Stimulated activated CD8-positive, alpha-beta memory T cell treated with anti-CD3 and anti-CD28 coated beads, Interleukin-12 subunit alpha, Interleukin-12 subunit beta, amount 100 ng/mL, for 4 hours (primary cell): ENCODE results near the gene FOSL1.
A peak's percentile ranks its signal among the peaks of the same experiment; 100 is the strongest.

ENCODE experiments used
- DNase-seq: peaks from one replicate; pipeline ENCODE4 v3.0.0-alpha.2; 2020; ENCODE audit warnings: low read depth

Gene FOSL1

GRCh38 chr11:65900125-65900898 lies at the start of gene FOSL1:
Gene FOSL1, minus strand, starts transcription at chr11:65900388. Its CDS starts 49 bp downstream, at chr11:65900339.
- DNase-seq = peak; percentile 91

- no peak for DNase-seq
Observed at GRCh38 chr11:65947603-65948125, 47.5 kb upstream of the FOSL1 start.

- no peak for DNase-seq
Observed at GRCh38 chr11:65947133-65947532, 46.9 kb upstream of the FOSL1 start.

DNA sequence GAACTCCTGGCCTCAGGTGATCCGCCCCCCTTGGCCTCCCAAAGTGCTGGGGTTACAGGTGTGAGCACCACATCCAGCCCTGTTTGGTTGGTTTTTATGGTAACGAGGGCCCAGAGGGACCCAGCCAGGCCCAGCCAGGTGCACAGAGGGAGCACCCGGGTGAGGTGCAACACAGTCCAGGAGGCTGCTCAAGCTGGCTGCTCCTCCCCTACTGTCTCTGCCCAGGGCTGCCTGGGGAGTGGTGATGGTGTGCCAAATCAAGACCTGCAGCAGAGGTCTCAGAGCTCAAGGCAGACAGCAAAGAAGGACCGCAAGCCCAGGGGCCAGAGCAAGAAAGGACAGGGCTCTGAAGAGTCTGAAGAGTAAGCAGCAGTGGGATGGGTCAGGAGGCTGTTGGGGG lies 46.5 kb upstream of the FOSL1 start:
- no peak for DNase-seq

DNA sequence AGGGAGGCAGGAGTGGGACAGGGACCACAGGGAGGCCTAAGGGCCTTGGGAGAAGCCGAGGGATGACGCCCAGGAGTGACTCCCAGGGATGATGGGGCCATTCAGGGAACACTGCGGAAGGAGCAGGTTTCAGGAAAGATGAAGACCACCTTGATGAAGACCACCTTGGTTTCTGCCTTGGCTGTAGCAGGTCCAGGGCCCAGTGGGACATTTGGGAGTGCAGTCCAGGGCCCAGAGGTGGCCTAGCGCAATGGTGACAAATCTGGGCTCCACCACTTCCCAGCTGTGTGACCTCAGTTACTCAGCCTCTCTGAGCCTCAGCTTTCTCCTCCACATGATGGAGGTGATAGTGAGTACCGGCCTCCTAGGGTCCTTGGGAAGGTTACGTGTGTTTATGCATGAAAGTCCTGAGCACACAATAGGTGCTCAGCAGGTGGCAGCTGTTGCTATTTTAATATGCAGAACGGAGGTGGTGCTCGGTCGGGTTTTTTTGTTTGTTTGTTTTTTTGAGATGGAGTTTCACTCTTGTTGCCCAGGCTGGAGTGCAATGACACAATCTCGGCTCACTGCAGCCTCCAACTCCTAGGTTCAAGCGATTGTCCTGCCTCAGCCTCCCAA lies 45.9 kb upstream of the FOSL1 start:
- no peak for DNase-seq

DNA sequence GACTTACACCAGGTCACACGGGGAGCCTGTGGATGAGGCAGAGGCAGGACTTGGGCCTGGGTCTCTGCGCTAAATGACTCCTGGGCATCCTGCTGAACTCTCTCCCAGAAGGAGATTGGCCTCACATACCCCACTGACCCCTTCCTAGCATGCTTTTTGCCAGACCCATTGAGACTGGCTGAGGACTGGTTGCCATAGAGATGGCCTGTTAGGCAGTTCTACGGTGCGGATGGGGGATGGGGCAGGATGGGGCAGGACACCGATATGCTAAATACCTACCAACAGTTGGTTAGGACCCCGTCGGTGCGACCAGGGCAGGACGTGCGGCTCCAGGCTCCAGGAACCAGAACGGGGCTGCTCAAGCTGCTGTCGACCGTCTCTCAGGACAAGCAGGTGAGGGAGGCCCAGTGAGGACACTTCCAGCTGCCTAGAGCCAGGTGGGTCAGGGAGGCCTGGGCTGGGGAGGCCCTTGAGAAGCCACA lies 45.3 kb upstream of the FOSL1 start, which contains the start of gene TSGA10IP:
TSS of gene TSGA10IP (plus strand) at position 51 of the 482 bp plus-strand sequence. CDS start at position 247, 196 bp downstream.
- no peak for DNase-seq

GRCh38 chr11:65944767-65945166 lies 44.6 kb upstream of the FOSL1 start:
- DNase-seq = no peak

DNA sequence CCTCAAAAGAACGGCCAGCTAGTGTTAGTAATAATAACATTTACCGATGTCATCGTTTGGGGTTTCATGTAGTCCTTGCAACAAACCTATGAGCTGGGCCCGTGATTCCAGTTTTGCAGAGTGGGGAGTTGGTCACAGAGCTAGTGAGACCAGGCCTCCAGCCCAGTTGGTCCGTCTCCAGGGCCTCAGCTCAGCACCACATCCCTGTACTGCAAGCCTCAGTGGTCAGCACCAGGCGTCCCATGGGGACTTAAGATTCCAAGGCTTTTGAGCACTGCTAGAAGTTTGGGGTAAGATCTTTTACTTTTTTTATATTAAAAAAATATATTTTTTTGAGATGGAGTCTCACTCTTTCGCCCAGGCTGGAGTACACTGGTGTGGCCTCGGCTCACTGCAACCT lies 44.0 kb upstream of the FOSL1 start:
- no peak for DNase-seq

GRCh38 chr11:65942531-65942930 lies 42.3 kb upstream of the FOSL1 start:
- DNase-seq = no peak

GRCh38 chr11:65941720-65942310 lies 41.6 kb upstream of the FOSL1 start:
- no peak for DNase-seq

- DNase-seq = no peak
Observed at GRCh38 chr11:65937766-65938165, 37.6 kb upstream of the FOSL1 start.

- no peak for DNase-seq
Observed at GRCh38 chr11:65934014-65934413, 33.8 kb upstream of the FOSL1 start.

DNA sequence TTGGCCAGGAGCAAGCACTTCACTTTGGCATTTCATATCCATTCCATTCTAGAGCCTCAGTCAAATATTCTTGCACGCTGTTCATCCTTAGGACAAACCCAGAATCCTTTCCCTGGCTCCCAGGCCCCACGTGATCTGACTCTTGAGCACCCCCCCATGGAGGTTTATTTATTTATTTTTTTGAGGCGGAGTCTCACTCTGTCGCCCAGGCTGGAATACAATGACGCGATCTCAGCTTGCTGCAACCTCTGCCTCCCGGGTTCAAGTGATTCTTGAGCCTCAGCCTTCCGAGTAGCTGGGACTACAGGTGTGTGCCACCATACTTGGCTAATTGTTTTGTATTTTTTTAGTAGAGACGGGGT lies 32.4 kb upstream of the FOSL1 start:
- DNase-seq = no peak

GRCh38 chr11:65931773-65932557 lies 31.8 kb upstream of the FOSL1 start:
- no peak for DNase-seq

DNA sequence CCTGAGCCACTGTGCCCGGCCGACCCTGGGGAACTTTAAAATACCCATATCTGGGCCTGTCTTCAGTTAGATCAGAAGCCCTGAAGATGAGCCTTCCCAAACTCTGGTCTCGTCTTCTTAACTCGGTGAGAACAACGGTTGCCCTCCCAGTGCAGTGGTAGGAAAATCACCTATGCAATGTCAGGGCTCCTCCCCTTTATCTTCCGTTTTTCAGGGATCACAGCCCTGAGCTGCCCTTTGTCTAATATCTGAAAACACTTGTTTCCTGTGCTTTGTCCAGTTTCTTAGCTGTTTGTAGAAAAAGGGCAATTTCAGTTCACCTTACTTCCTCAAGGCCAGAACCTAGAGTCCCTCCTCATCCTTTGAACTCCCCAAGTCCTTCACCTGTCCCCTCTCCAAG lies 28.5 kb upstream of the FOSL1 start:
- no peak for DNase-seq

DNA sequence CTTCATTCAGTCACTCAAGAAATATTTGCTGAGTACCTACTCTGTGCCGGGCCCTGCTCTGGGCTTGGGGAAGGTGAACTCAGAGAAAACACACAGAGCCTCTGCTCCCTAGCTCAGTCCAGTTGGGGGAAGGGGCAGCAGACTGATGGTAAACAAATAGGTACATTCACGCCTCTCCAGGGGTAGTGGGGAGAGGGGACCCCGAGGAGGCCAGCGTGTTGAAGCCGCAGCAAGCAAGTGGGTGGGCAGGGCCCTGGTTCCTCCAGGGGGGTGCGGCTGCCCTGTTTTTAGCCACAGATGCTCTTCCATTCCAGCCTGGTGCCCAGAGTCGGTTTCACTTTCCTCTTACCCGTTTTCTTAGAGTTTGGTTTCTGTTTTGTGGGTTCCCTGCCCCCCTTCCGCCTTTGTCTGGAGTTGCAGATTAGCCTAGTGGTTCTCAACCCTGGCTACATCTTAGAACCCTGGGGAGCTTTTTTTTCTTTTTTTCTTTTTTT lies 27.8 kb upstream of the FOSL1 start:
- DNase-seq = peak; percentile 58

DNA sequence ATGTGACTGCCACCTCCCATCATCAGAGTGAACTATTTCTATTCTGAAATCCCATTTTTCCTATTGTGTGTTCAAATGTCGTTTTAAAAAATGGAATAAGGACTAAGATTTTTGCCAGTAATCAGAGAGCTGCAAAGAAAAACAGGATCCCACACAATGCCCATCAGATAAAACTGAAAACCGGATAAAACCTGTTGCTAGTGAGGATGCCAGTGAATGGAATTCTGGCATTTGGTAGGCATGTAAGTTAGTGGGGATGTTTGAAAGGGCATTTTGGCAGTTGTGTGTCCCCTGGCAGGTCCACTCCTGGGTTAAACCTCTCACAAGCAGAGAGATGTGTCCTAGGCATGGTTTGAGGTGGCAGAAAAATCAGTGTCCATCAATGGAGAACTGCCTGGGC lies 25.2 kb upstream of the FOSL1 start:
- DNase-seq = no peak

GRCh38 chr11:65922565-65922964 lies 22.4 kb upstream of the FOSL1 start:
- no peak for DNase-seq

DNA sequence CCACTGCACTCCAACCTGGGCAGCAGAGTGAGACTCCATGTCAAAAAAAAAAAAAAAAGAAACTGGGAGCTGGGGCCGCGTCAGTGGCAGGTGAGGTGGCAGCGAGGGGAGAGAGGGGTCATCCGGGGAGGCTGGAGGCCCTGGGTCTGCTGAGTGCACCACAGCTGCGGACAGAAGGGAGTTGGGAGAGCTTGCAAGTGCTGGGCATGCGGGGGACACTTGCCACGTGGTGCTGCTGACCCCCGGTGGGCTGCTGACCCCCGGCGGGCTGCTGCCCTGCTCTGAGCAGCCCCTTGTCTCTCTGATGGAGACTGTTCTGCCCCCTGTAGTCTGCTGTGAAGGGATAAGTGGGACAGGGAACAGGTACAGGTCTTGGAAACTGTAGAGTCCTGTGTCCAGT lies 21.7 kb upstream of the FOSL1 start:
- DNase-seq = no peak

DNA sequence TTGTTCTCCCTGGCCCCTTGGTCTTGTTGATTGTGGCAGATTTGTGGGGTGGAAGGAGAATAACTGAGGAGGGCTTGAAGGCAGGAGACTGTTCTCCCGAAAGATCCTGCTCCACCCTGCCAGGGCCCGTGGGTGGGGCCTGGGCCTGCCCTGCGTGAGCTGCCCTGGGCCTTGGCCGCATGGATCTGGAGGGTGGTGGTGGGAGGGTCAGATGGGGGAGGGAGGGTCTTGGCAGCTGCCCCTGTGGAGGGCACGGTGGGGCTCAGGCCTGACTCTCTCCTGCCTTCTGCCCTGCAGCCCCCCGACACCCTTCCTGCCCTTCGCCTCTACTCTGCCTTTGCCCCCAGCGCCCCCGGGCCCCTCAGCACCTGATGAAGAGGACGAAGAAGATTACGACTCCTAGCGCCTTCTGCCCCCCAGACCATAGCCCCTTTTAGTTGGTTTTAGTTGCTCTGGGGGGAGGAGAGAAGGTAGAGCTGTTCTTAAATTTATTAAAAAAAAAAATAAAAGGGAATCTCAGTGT lies 20.9 kb upstream of the FOSL1 start:
- DNase-seq = no peak

- no peak for DNase-seq
Observed at GRCh38 chr11:65920372-65920802, 20.2 kb upstream of the FOSL1 start.
